Right kidney (tissue), 1 donor: Measurements from ENCODE around the gene SHB.

ENCODE experiments used
- DNase-seq: peaks from one replicate; pipeline ENCODE4 v3.0.0-alpha.2; 2016

SHB gene

GRCh38 chr9:38043931-38044623, 24.9 kb downstream of the SHB start:
- peak; percentile 33 for DNase-seq

- DNase-seq, result no peak
These were observed 26.2 kb downstream of the SHB start for GRCh38 chr9:38042626-38043357.

GRCh38 chr9:38041564-38042243, 27.3 kb downstream of the SHB start:
- DNase-seq, result no peak

GRCh38 chr9:38039907-38040682, 28.9 kb downstream of the SHB start:
- DNase-seq, result no peak

- no peak for DNase-seq
These were observed 29.7 kb downstream of the SHB start for GRCh38 chr9:38039090-38039906.

- DNase-seq, result no peak
These were observed 30.5 kb downstream of the SHB start for GRCh38 chr9:38038307-38039089.

GRCh38 chr9:38037981-38038306, 31.1 kb downstream of the SHB start:
- DNase-seq, result no peak

- DNase-seq, result no peak
These were observed 32.5 kb downstream of the SHB start for GRCh38 chr9:38036359-38037084.

- no peak for DNase-seq
These were observed 33.2 kb downstream of the SHB start for GRCh38 chr9:38035873-38036272.

GRCh38 chr9:38033941-38034340, 35.1 kb downstream of the SHB start:
- no peak for DNase-seq

GRCh38 chr9:38032266-38033110, 36.5 kb downstream of the SHB start:
- peak; percentile 62 for DNase-seq

GRCh38 chr9:38031594-38031993, 37.4 kb downstream of the SHB start:
- DNase-seq, result no peak

- DNase-seq, result no peak
These were observed 38.4 kb downstream of the SHB start for GRCh38 chr9:38030658-38031057.

GRCh38 chr9:38029915-38030638, 39.0 kb downstream of the SHB start:
- DNase-seq, result no peak

GRCh38 chr9:38027714-38028113, 41.3 kb downstream of the SHB start:
- DNase-seq, result no peak

GRCh38 chr9:38026840-38027527, 42.0 kb downstream of the SHB start:
- no peak for DNase-seq

- DNase-seq, result peak; percentile 45
These were observed 42.8 kb downstream of the SHB start for GRCh38 chr9:38026021-38026809.
